A549 (cell line): Measurements from ENCODE around the gene FAM98C. TPM values are rescaled to one million over a fixed set of nuclear protein-coding genes. Genes with fewer than 3 reads are reported as not detected.

Experiments used
- ATAC-seq, 2 experiments: fragments of 200-7000 bp in 1 of 2; fragments of >200 bp in 1 of 2; cut with Nextera tagmentation in 1 of 2; cut with Tn5 transposase in 1 of 2; 3 replicates each; pipeline versions ENCODE4 v1.8.0 to v1.9.1; 2018 to 2020; ENCODE audit warnings: mild to moderate bottlenecking in 1 of 2, moderate library complexity in 1 of 2
- CTCF ChIA-PET: fragments of 300-600 bp; sonication (Branson Sonifier 250); formaldehyde crosslinking; extraction: SDS; loops from one replicate; lab custom pipeline; 2021; ENCODE audit warnings: antibody characterized with exemption, inconsistent platforms; lab: Yijun Ruan, JAX
- POLR2A ChIA-PET: fragments of 350-600 bp; formaldehyde crosslinking; extraction: SDS; loops from one replicate; lab custom pipeline; 2021; ENCODE audit warnings: antibody characterized with exemption, inconsistent platforms; lab: Yijun Ruan, JAX
- DNase-seq, 2 experiments: peaks; one replicate each; pipeline versions ENCODE4 v3.0.0 to v3.0.0-alpha.2; 2011 to 2016; ENCODE audit warnings: low read depth in 1 of 2, low spot score in 1 of 2
- FAIRE-seq: peaks from 2 replicates; lab custom pipeline; 2011; peaks lifted over from hg19 to GRCh38; lab: Jason Lieb, UNC
- H3K27ac ChIP-seq, 2 experiments: fragments of >200 bp; sonication (Bioruptor Twin); formaldehyde crosslinking; 3 replicates each; pipeline ENCODE4 v1.5.1; 2016 to 2017
- H3K4me1 ChIP-seq: fragments of >200 bp; sonication (Bioruptor Twin); formaldehyde crosslinking; 3 replicates; pipeline ENCODE4 v1.6.1; 2016
- H3K4me2 ChIP-seq: fragments of >200 bp; sonication (Bioruptor Twin); formaldehyde crosslinking; 3 replicates; pipeline ENCODE4 v1.6.1; 2016
- H3K4me3 ChIP-seq: fragments of >200 bp; sonication (Bioruptor Twin); formaldehyde crosslinking; 3 replicates; pipeline ENCODE4 v1.5.1; 2016
- H3K9me3 ChIP-seq: fragments of >200 bp; sonication (Bioruptor Twin); formaldehyde crosslinking; 3 replicates; pipeline ENCODE4 v1.6.1; 2016
- FOSL2 ChIP-seq, 2 experiments: fragments of 450-650 bp in 1 of 2; fragments of >200 bp in 1 of 2; sonication (Bioruptor Twin) in 1 of 2; formaldehyde crosslinking; IDR thresholded peaks; 2 replicates each; pipeline versions ENCODE4 v1.5.0 to v1.6.1; 2016 to 2020; ENCODE audit warnings: mild to moderate bottlenecking in 1 of 2, moderate library complexity in 1 of 2
- GATA3 ChIP-seq: IDR thresholded peaks from 2 replicates; pipeline ENCODE4 v1.6.1; 2012; ENCODE audit warnings: borderline replicate concordance
- HDAC2 ChIP-seq: fragments of 200-600 bp; sonication (generic); IDR thresholded peaks from 2 replicates; pipeline ENCODE4 v1.6.1; 2016
- KDM1A ChIP-seq: fragments of 200-600 bp; sonication (generic); IDR thresholded peaks from 2 replicates; pipeline ENCODE4 v1.6.1; 2016; ENCODE audit warnings: low read depth, mild to moderate bottlenecking
- MAFK ChIP-seq: fragments of 450-650 bp; IDR thresholded peaks from 2 replicates; pipeline ENCODE4 v1.6.1; 2014; ENCODE audit not compliant: partially characterized antibody
- NFE2L2 ChIP-seq: fragments of 150-350 bp; conservative IDR thresholded peaks from 2 replicates; pipeline ENCODE4 v1.6.1; 2014; ENCODE audit warnings: low read length
- PHF8 ChIP-seq: fragments of 200-600 bp; sonication (generic); IDR thresholded peaks from 2 replicates; pipeline ENCODE4 v1.6.1; 2016; ENCODE audit warnings: low read depth, mild to moderate bottlenecking, antibody characterized with exemption, moderate library complexity, borderline replicate concordance
- POLR2A ChIP-seq: IDR thresholded peaks from 2 replicates; pipeline ENCODE4 v1.6.1; 2012; ENCODE audit warnings: mild to moderate bottlenecking, low read length
- POLR2AphosphoS2 ChIP-seq: conservative IDR thresholded peaks from 2 replicates; pipeline ENCODE4 v1.6.1; 2012; ENCODE audit warnings: low read length, improper control_type of control experiment, inconsistent platforms
- RARB ChIP-seq: fragments of 250-450 bp; sonication (Bioruptor Pico); IDR thresholded peaks from 2 replicates; pipeline ENCODE4 v1.8.0; 2021; ENCODE audit warnings: mild to moderate bottlenecking, moderate library complexity
- SREBF2 ChIP-seq: fragments of 450-650 bp; IDR thresholded peaks from 2 replicates; pipeline ENCODE4 v1.6.1; 2014; ENCODE audit warnings: mild to moderate bottlenecking, moderate library complexity
- ZSCAN20 ChIP-seq: fragments of 250-450 bp; sonication (Bioruptor Pico); IDR thresholded peaks from 2 replicates; pipeline ENCODE4 v1.8.0; 2022; ENCODE audit warnings: mild to moderate bottlenecking, moderate library complexity
- WGBS: methylation state at CpG from one replicate; pipeline ENCODE4 v1.1.6; 2017; ENCODE audit errors: missing lambda C conversion rate; 5-methylcytosine and 5-hydroxymethylcytosine counted together
- polyA plus RNA-seq, 4 experiments: library from polyadenylated mRNA; depleted of rRNA in 3 of 4; stranded (reverse); fragments of >200 nt; fragmentation: RNase III in 1 of 4; extraction: RNeasy Plus Mini Kit Qiagen cat#74134 plus additional on column Dnase treatment in 1 of 4; gene quantifications; 2 replicates in 3 of 4; 3 replicates in 1 of 4; pipeline ENCODE4 v1.2.3, GENCODE V29; 2011 to 2017
- TF ChIP-seq, protein P1 (sequence below): fragments of 200-600 bp; sonication (generic); IDR thresholded peaks from 2 replicates; pipeline ENCODE4 v1.6.1; 2016; ENCODE audit warnings: antibody characterized with exemption, mild to moderate bottlenecking, moderate library complexity
- TF ChIP-seq, protein P2 (sequence below): IDR thresholded peaks from 2 replicates; pipeline ENCODE4 v1.6.1; 2012
- TF ChIP-seq, protein P3 (sequence below): fragments of 450-650 bp; IDR thresholded peaks from 2 replicates; pipeline ENCODE4 v1.6.1; 2014; ENCODE audit warnings: antibody characterized with exemption

Gene FAM98C
- polyA plus RNA-seq, 2 of the 4 experiments (the other 2 are of a cell fraction), result 12.8 to 20.4 TPM

DNA sequence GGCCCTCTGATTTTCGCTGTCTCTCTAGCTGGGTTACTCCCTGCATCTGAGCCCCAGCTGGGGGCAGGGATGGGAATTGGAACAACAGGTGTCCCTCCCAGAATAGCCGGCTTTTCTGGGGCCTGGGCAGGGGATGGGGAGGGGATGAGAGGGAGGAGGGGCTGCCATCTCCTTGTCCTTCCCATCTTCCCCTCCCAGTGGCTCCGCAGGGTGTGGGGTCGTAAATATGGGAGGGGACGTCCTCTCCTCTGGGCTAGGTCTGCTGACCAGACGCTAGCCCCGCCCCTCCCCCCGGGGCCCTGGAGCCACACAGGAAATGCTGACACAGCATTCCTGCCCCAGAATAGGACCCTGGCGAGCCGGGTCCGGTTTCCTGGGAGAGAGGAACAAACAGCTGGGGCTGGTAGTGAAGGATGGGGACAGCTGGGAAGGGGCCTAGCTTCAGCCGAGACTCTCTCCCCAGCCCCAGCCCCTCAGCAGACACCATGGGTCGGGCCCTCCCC, 31.7 kb downstream of the FAM98C start:
- TF ChIP-seq MAFK (peak; percentile 99), POLR2A (no peak), ZSCAN20 (CRISPR knock-in tag) (no peak), RARB (no peak)
- Histone ChIP-seq H3K27ac (no peak overlapping the region), H3K4me2 (no peak overlapping the region), H3K4me1 (peaks cover 6% of the 10 kb centered on the region; the same call in 2 of the 3 replicates), H3K4me3 (no peak overlapping the region), H3K9me3 (no peaks in the 10 kb centered on the region)
- 52% methylated on average over 13 of the region's 13 CpGs for WGBS
- POLR2A ChIA-PET, result no interaction called here
- CTCF ChIA-PET, result interaction anchor here (0.6 to 8.2 kb wide), 6 partner anchors 9 to 543 kb away, joined by 3 to 65 read pairs (median 3); partner anchors contain the start of genes FAM98C, MRPS12, RASGRP4 and SARS2
- ATAC-seq (0 out of 6 replicates have a peak, but pooled peaks of 1 of the 2 experiments have one; percentile 11), DNase-seq (no peak), FAIRE-seq (no peak)

DNA sequence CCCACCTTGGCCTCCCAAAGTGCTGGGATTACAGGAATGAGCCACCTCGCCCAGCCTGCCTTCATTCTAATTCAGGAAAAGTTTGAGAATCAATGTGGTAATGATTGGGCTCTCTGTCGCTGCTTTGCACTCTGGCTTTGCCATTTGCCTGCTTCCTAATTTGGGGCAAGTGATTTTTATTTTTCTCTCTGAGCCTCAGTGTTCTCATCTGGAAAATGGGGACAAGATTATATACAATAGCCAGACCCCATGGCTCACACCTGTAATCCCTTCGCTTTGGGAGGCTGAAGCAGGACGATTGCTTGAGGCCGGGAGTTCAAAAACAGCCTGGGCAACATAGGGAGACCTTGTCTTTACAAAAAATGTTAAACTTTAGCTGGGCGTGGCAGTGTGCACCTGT, 34.4 kb downstream of the FAM98C start:
- FAIRE-seq, result no peak
- H3K27ac ChIP-seq, result no peak overlapping the region
- TF ChIP-seq SREBF2, result no peak
- peak; percentile 74 for TF ChIP-seq KDM1A
- TF ChIP-seq FOSL2 (IDR thresholded peaks at IDR 0.05), result no peak
- no peak for TF ChIP-seq FOSL2 (CRISPR knock-in tag; IDR thresholded peaks at IDR 0.05)
- TF ChIP-seq GATA3, result no peak
- TF ChIP-seq PHF8, result no peak
- TF ChIP-seq, protein P1, sequence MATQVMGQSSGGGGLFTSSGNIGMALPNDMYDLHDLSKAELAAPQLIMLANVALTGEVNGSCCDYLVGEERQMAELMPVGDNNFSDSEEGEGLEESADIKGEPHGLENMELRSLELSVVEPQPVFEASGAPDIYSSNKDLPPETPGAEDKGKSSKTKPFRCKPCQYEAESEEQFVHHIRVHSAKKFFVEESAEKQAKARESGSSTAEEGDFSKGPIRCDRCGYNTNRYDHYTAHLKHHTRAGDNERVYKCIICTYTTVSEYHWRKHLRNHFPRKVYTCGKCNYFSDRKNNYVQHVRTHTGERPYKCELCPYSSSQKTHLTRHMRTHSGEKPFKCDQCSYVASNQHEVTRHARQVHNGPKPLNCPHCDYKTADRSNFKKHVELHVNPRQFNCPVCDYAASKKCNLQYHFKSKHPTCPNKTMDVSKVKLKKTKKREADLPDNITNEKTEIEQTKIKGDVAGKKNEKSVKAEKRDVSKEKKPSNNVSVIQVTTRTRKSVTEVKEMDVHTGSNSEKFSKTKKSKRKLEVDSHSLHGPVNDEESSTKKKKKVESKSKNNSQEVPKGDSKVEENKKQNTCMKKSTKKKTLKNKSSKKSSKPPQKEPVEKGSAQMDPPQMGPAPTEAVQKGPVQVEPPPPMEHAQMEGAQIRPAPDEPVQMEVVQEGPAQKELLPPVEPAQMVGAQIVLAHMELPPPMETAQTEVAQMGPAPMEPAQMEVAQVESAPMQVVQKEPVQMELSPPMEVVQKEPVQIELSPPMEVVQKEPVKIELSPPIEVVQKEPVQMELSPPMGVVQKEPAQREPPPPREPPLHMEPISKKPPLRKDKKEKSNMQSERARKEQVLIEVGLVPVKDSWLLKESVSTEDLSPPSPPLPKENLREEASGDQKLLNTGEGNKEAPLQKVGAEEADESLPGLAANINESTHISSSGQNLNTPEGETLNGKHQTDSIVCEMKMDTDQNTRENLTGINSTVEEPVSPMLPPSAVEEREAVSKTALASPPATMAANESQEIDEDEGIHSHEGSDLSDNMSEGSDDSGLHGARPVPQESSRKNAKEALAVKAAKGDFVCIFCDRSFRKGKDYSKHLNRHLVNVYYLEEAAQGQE, result no peak
- TF ChIP-seq, protein P2, sequence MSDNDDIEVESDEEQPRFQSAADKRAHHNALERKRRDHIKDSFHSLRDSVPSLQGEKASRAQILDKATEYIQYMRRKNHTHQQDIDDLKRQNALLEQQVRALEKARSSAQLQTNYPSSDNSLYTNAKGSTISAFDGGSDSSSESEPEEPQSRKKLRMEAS, result no peak
- TF ChIP-seq, all 56 proteins: peak for 1
- DNase-seq (no peak), ATAC-seq (no peak)
- H3K9me3 ChIP-seq, result no peaks in the 10 kb centered on the region
- H3K4me2 ChIP-seq, result no peak overlapping the region
- H3K4me1 ChIP-seq, result peaks cover 6% of the 10 kb centered on the region; the same call in 2 of the 3 replicates
- H3K4me3 ChIP-seq, result no peak overlapping the region
- ChIA-PET CTCF (interaction anchor here (0.6 to 8.2 kb wide), 7 partner anchors 10 to 63 kb away, joined by 3 to 65 read pairs (median 3); partner anchors contain the start of gene FAM98C), POLR2A (no interaction called here)
- WGBS, result 69% methylated on average over 6 of the region's 6 CpGs

DNA sequence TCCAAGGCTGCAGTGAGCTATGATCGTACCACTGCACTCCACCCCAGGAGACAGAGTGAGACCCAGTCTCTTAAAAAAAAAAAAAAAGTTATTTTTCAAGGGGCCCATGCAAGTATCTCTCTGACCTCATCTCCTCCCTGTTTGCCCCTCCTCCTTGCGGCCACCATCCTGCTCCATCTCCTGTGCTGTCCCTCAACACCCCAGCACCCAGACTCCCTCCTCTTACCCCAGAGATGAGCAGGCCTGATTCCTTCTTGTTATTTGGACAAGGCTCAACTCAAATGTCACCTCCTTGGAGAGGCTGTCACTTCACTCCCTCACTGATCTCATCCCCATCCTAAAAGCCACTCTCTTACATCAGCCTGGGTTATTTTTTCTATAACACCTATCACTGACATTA, 35.0 kb downstream of the FAM98C start:
- no peak for FAIRE-seq
- TF ChIP-seq HDAC2 (no peak), POLR2AphosphoS2 (no peak), NFE2L2 (no peak), MAFK (no peak)
- TF ChIP-seq, protein P3, sequence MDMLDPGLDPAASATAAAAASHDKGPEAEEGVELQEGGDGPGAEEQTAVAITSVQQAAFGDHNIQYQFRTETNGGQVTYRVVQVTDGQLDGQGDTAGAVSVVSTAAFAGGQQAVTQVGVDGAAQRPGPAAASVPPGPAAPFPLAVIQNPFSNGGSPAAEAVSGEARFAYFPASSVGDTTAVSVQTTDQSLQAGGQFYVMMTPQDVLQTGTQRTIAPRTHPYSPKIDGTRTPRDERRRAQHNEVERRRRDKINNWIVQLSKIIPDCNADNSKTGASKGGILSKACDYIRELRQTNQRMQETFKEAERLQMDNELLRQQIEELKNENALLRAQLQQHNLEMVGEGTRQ, result no peak
- TF ChIP-seq, protein P2, result no peak
- Histone ChIP-seq H3K27ac (no peak overlapping the region), H3K4me3 (no peak overlapping the region), H3K4me2 (no peak overlapping the region), H3K4me1 (peaks cover 6% of the 10 kb centered on the region; the same call in 2 of the 3 replicates), H3K9me3 (no peaks in the 10 kb centered on the region)
- no peak for ATAC-seq
- ChIA-PET CTCF (interaction anchor here (0.7 to 8.2 kb wide), 5 partner anchors 19 to 64 kb away, joined by 3 to 65 read pairs (median 3); partner anchors contain the start of gene FAM98C), POLR2A (no interaction called here)
- DNase-seq, result no peak
- 73% methylated on average over 2 of the region's 2 CpGs for WGBS
